ENCODE results near the gene RBM20. TPM values are rescaled to one million over a fixed set of nuclear protein-coding genes. Genes with fewer than 3 reads are reported as not detected.

Gene RBM20
- total and polyA plus RNA-seq, 2 of the 4 experiments (the other 2 are of a cell fraction): under 0.01 to 0.15 TPM

GRCh38 chr10:110637558-110638053 is 6.5 kb upstream of the RBM20 start:
- Histone ChIP-seq H3K27ac (ENCODE audit: insufficient read depth, low read length) (no peak overlapping the region), H4K91ac (ENCODE audit: insufficient read depth, low read depth, low read length) (no peak overlapping the region), H3K4ac (ENCODE audit: low read depth, low read length) (no peak overlapping the region), H3K56ac (ENCODE audit: extremely low read depth, insufficient read depth, low read length) (no peak overlapping the region), H2AFZ (replicated peaks; ENCODE audit: low read length, poor library complexity) (peak overlapping the region; percentile 77), H4K5ac (ENCODE audit: low read depth, low read length) (no peak overlapping the region), H2AK5ac (ENCODE audit: low read depth, low read length) (no peak overlapping the region), H2BK20ac (ENCODE audit: low read depth, low read length) (no peak overlapping the region), H4K8ac (ENCODE audit: low read depth in 2 of 2, low read length in 2 of 2) (no peak overlapping the region), H2BK5ac (ENCODE audit: low read depth, low read length, poor library complexity, severe bottlenecking) (no peak overlapping the region), H4K20me1 (ENCODE audit: insufficient read depth, low read length) (no peaks in the 10 kb centered on the region), H3K27me3 (ENCODE audit: control insufficient read depth, insufficient read depth, low read length) (peaks cover 15% of the 10 kb centered on the region; the same call in 1 of the 2 replicates), H3K4me2 (ENCODE audit: low read depth, low read length) (no peak overlapping the region), H3K79me1 (ENCODE audit: low read depth in 1 of 2, low read length in 2 of 2) (no peaks in the 10 kb centered on the region), H2AK9ac (replicated peaks; ENCODE audit: low read depth, low read length, poor library complexity) (no peak overlapping the region), H3K23ac (ENCODE audit: low read depth, low read length) (no peak overlapping the region), H3K18ac (ENCODE audit: low read depth, low read length) (no peak overlapping the region), H3K4me1 (ENCODE audit: control insufficient read depth, insufficient read depth, low read length) (peaks cover 4% of the 10 kb centered on the region; the same call in 1 of the 2 replicates), H3K9me3 (ENCODE audit: control insufficient read depth, insufficient read depth, low read length) (no peaks in the 10 kb centered on the region), H3K9me1 (ENCODE audit: insufficient read depth, low read length) (no peaks in the 10 kb centered on the region), H2BK15ac (ENCODE audit: low read depth, low read length) (no peak overlapping the region), H3K14ac (replicated peaks; ENCODE audit: low read depth, low read length) (no peak overlapping the region), H3K36me3 (ENCODE audit: control insufficient read depth, insufficient read depth, low read length) (no peaks in the 10 kb centered on the region), H2BK120ac (ENCODE audit: low read depth, low read length) (no peak overlapping the region; the same call in 1 of the 2 replicates), H3K4me3 (ENCODE audit: insufficient read depth, low read depth, low read length) (no peak overlapping the region), H3K9ac (ENCODE audit: low read depth, low read length) (no peak overlapping the region)
- CTCF ChIA-PET: interaction anchor here (1.0 kb wide), 1 partner anchor 20 kb away, joined by 4 read pairs; no protein-coding TSS in a partner anchor
- POLR2A ChIA-PET (ENCODE audit: unreplicated experiment): no interaction called here
- no TSS peak for BruUV-seq (replicated peaks)
- no peak for ATAC-seq (ENCODE audit: low read depth)
- WGBS, 2 experiments (ENCODE audit: extremely low coverage in 2 of 2, insufficient read length in 1 of 2): no CpG with 5 or more reads among the region's 10 CpGs
- DNase-seq: peak; percentile 21
- in situ Hi-C loops (cut with MboI; ENCODE audit: low sequenced_read_pairs): no loop called here
- intact Hi-C loops (cut with micrococcal nuclease): no loop called here
- TF ChIP-seq MAZ (IDR thresholded peaks at IDR 0.05; ENCODE audit: borderline replicate concordance, low read depth, low read length) (no peak), ELK1 (IDR thresholded peaks at IDR 0.05; ENCODE audit: borderline replicate concordance, low read depth, low read length) (no peak), RFX5 (IDR thresholded peaks at IDR 0.05; ENCODE audit: low read depth, low read length) (0 out of 2 replicates have a peak, but pooled peaks have one; percentile 42), MXI1 (IDR thresholded peaks at IDR 0.05; ENCODE audit: borderline replicate concordance, low read depth, low read length) (no peak)
- dilution Hi-C loops (cut with HindIII; ENCODE audit: low sequenced_read_pairs, unreplicated experiment): no loop called here
